Measurements from ENCODE around the gene NUDT3. TPM values are rescaled to one million over a fixed set of nuclear protein-coding genes. Genes with fewer than 3 reads are reported as not detected.

The NUDT3 gene
- total RNA-seq, 2 donors from 2014 or later, result 11.1 to 13.7 TPM

DNA sequence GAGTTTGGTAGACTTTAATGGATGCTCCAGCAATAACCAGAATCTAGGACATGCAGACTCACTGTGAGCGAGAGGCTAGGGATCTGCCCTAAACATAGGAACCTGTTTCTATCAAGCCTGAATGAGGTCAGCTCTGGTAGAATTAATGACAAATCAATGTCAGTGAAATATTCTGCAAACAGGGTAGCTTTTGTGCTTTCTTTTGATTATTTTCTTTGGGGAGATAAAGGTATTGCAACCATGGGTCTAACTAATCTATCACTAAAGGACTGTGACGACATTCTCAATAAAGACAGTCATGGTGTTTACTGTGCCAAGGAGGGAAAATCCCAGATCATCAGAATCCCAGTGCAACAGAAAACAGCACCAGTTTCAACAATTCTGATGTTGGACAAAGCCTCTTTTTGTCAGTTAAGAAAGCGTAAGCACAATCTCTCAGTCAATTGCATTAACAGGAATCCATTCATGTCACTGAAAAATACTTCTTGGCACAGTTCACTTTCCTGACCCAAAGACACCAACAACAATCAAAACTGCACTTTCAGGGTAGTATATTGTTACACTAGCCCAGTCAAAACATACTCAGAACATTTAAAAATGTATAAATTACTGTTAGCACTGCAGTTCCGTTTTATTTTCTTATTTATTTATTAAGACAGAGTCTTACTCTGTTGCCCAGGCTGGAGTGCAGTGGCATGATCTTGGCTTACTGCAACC, 106.9 kb downstream of the NUDT3 start:
- DNase-seq (no peak), ATAC-seq (replicated peaks in 1 of 2) (no peak)
- peaks cover 32% of the 10 kb centered on the region for H3K4me1 Mint-ChIP-seq (ENCODE audit: low read depth)
- H3K4me3 Mint-ChIP-seq, result no peak overlapping the region
- H3K36me3 Mint-ChIP-seq (ENCODE audit: insufficient read depth in 2 of 2), result peaks cover 0 to 6% of the 10 kb centered on the region in 2 donors
- H3K9me3 Mint-ChIP-seq, result no peaks in the 10 kb centered on the region
- H3K27me3 Mint-ChIP-seq (ENCODE audit: low read depth), result no peaks in the 10 kb centered on the region
- no peak overlapping the region for H3K27ac Mint-ChIP-seq

DNA sequence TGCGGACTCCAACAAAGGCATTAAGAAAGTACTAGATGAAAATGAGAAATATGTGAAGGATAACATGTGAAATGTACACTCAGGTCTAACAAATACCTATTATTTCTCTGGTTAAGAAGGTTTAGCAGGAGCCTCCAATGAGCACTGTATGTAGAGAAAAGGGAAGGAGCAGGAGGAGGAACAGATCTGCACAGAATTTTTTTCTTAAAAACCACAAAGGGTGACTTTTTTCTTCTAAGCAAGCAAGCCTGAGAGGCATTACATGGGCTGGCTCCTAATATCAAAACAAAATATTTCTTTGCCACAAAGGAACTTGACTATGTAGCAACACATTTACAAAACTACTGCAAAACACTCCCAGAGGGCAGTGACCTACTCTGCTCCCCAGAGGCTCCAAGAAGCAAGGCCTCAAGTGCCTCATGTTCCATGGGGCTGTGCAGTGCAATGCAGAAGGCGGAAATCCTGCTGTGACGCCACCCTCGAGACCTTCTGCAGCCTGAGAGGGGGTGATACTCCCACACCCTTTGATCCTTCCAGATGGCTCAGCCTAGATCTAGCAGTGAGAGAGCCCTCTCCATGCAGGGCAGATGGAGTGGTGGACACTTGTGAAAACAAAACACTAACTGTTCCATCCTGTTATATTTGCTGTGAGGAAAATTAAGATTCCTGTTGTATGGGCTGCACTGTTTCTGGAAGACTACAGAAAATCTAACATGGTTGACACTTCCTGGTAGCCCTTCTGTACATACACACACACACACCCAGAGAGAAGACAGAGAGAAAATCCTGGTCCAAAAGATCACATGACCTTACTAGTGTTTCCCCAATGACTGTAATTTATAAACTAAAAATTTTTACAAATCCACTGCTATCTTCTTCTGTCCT, 107.7 kb downstream of the NUDT3 start:
- Mint-ChIP-seq H3K27ac (no peak overlapping the region), H3K36me3 (ENCODE audit: insufficient read depth in 2 of 2) (peaks cover 0 to 6% of the 10 kb centered on the region in 2 donors), H3K27me3 (ENCODE audit: low read depth) (no peaks in the 10 kb centered on the region), H3K4me1 (ENCODE audit: low read depth) (peaks cover 27% of the 10 kb centered on the region), H3K4me3 (no peak overlapping the region), H3K9me3 (no peaks in the 10 kb centered on the region)
- no peak for DNase-seq
- ATAC-seq (replicated peaks in 1 of 2), result no peak

DNA sequence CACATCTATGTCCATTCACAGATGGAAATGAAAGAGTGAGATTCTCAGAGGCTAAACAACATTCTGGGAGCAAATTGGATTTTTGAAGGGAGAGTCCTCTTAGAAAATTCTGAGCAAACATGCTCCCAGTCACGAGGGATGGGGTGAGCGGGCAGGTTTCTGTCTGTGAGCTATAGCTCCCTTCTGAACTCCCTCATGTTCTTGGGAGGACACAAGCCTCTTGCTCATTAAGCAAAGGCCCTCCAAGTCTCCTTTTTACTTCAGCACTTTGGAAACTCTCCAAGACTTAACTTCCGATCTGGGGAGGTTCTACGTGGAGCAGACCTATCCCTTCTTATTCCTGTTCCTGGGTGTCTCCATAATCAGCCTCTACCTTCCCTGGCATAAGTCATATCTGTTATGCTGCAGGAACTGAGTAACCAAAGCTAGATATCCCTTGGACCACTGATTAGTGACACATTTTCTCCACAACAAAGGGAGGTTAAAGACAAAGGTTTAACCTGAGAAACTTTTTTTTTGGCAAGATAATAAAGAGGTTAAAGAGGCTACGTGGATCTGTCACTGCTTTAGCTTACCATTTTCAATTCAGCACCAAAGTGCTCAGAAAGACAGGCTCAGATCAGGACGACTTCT, 110.7 kb downstream of the NUDT3 start:
- Mint-ChIP-seq H3K27me3 (ENCODE audit: low read depth) (no peaks in the 10 kb centered on the region), H3K9me3 (no peaks in the 10 kb centered on the region), H3K27ac (no peak overlapping the region), H3K4me3 (no peak overlapping the region), H3K4me1 (ENCODE audit: low read depth) (peaks cover 11% of the 10 kb centered on the region), H3K36me3 (ENCODE audit: insufficient read depth in 2 of 2) (peaks cover 0 to 6% of the 10 kb centered on the region in 2 donors)
- ATAC-seq (replicated peaks in 1 of 2) (no peak), DNase-seq (no peak)

DNA sequence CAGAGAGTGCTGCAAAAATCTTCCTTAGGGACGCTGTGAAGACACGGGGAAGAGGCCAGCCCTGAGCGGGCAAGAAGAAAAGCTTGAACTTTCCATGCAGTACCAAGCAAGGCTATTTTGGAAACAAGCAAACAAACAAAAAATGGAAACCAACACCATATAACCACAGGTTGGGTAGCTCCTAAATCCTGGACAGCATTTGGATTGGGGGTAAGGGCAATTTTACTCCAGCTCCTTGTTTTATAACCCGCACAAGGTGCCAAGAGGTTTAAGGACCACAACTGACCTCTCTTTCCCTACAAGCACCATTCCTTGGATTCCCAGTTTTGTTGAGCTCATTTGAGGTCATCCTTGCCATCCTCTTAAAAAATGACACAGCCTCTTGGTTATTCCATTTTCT, 112.3 kb downstream of the NUDT3 start:
- Mint-ChIP-seq H3K27me3 (ENCODE audit: low read depth) (no peaks in the 10 kb centered on the region), H3K27ac (no peak overlapping the region), H3K36me3 (ENCODE audit: insufficient read depth in 2 of 2) (peaks cover 0 to 6% of the 10 kb centered on the region in 2 donors), H3K9me3 (no peaks in the 10 kb centered on the region), H3K4me1 (ENCODE audit: low read depth) (peaks cover 10% of the 10 kb centered on the region), H3K4me3 (no peak overlapping the region)
- DNase-seq, result no peak
- no peak for ATAC-seq (replicated peaks in 1 of 2)

DNA sequence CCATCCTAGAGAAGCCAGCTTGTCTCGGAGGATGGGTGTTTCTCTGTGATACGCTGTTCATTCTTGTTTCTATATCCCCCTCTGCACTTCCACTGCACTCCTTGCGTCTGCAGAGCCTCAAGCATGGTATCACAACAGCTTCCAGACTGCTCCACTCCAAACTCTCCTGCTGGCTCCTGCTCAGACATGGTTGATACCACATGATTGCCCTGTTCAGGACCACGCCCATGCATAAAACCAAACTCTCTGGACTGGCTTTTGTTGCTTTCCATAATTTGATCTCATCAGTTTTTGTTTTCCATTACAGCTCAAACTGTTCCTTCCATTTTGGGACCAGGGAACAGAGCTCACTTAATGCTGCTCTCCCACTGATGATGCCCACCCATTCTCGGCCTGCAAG, 113.6 kb downstream of the NUDT3 start:
- H3K27me3 Mint-ChIP-seq (ENCODE audit: low read depth), result no peaks in the 10 kb centered on the region
- no peak overlapping the region for H3K27ac Mint-ChIP-seq
- H3K9me3 Mint-ChIP-seq, result no peaks in the 10 kb centered on the region
- no peak overlapping the region for H3K4me3 Mint-ChIP-seq
- DNase-seq, result no peak
- H3K4me1 Mint-ChIP-seq (ENCODE audit: low read depth), result no peaks in the 10 kb centered on the region
- peaks cover 0 to 2% of the 10 kb centered on the region in 2 donors for H3K36me3 Mint-ChIP-seq (ENCODE audit: insufficient read depth in 2 of 2)
- no peak for ATAC-seq (replicated peaks in 1 of 2)

DNA sequence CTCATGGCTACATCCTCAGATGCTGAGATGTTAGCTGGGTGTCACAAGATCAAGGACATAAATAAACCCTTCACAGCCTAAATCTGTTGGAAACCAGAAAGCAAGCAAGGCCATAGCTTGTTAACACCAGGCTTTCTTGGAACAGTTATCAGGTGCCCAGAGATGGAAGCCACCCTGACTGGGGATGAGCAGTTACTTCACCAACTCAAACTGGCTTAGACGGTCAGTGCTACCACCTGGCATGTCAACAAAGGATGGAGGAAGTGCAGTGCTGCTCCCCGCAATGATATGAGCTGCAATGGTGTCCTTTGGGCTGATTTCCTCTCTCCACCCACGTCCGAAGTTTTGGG, 114.7 kb downstream of the NUDT3 start:
- ATAC-seq (replicated peaks in 1 of 2) (no peak), DNase-seq (no peak)
- Mint-ChIP-seq H3K27me3 (ENCODE audit: low read depth) (no peaks in the 10 kb centered on the region), H3K27ac (no peak overlapping the region), H3K36me3 (ENCODE audit: insufficient read depth in 2 of 2) (peaks cover 0 to 2% of the 10 kb centered on the region in 2 donors), H3K4me1 (ENCODE audit: low read depth) (no peaks in the 10 kb centered on the region), H3K9me3 (no peaks in the 10 kb centered on the region), H3K4me3 (no peak overlapping the region)

DNA sequence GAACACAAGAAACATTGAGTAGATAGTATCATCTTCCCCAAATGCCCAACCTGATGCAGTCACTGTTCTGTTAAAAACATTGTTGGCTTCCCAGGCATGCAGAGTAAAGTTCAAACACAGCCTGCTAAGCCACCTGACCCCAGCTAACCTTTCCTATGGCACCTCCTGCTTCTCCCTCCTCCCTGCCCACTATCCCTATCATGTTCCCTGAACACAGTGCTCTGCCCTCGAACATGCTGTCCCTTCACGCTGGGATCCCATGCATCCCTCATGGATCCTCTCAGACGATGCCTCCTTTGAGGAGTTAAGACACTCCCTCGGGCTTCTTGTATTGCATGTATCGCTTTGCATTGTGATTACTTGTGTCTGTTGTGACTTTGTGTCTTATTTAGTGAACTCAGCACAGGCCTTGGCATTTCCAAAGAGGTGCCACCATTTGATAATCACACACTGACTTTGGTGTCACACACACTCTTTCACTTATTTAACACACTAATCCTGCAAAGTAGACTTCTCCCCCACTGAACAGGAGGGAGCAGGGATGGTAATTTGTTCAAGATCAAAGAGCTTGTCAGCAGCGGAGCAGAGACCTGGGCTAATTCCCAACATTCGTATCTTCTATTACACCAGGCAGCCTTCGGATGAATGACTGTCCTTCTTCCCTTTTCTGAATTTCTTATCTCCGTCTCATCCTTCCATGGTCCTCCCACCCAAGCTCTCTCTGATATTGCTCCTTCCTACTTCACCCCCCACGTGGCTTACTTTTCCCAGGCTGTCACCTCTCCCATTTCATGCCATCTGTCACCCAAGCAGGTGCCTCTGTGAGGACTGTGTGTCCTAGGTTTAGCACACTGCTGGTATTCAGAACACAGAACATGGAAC, 115.3 kb downstream of the NUDT3 start:
- peaks cover 0 to 2% of the 10 kb centered on the region in 2 donors for H3K36me3 Mint-ChIP-seq (ENCODE audit: insufficient read depth in 2 of 2)
- no peak for ATAC-seq (replicated peaks in 1 of 2)
- no peaks in the 10 kb centered on the region for H3K9me3 Mint-ChIP-seq
- no peak overlapping the region for H3K27ac Mint-ChIP-seq
- H3K4me3 Mint-ChIP-seq, result no peak overlapping the region
- no peaks in the 10 kb centered on the region for H3K4me1 Mint-ChIP-seq (ENCODE audit: low read depth)
- no peak for DNase-seq
- H3K27me3 Mint-ChIP-seq (ENCODE audit: low read depth), result no peaks in the 10 kb centered on the region

DNA sequence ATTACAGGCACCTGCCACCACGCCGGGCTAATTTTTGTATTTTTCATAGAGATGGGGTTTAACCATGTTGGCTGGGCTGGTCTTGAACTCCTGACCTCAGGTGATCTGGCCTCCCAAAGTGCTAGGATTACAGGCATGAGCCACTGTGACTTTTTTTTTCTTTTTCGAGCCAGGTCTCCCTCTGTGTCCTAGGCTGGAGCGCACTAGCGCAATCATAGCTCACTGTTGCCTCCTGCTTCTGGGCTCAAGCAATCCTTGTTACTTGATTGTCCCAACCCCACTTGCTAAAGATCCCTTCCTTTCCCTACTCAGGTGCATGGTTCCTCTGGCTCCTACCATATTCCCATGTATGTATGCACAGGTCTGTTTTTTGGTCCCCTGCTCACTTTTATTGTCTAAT, 116.3 kb downstream of the NUDT3 start:
- H3K4me3 Mint-ChIP-seq, result no peak overlapping the region
- H3K9me3 Mint-ChIP-seq, result no peaks in the 10 kb centered on the region
- H3K27ac Mint-ChIP-seq, result no peak overlapping the region
- no peaks in the 10 kb centered on the region for H3K4me1 Mint-ChIP-seq (ENCODE audit: low read depth)
- ATAC-seq (replicated peaks in 1 of 2) (no peak), DNase-seq (no peak)
- peaks cover 0 to 2% of the 10 kb centered on the region in 2 donors for H3K36me3 Mint-ChIP-seq (ENCODE audit: insufficient read depth in 2 of 2)
- H3K27me3 Mint-ChIP-seq (ENCODE audit: low read depth), result no peaks in the 10 kb centered on the region

DNA sequence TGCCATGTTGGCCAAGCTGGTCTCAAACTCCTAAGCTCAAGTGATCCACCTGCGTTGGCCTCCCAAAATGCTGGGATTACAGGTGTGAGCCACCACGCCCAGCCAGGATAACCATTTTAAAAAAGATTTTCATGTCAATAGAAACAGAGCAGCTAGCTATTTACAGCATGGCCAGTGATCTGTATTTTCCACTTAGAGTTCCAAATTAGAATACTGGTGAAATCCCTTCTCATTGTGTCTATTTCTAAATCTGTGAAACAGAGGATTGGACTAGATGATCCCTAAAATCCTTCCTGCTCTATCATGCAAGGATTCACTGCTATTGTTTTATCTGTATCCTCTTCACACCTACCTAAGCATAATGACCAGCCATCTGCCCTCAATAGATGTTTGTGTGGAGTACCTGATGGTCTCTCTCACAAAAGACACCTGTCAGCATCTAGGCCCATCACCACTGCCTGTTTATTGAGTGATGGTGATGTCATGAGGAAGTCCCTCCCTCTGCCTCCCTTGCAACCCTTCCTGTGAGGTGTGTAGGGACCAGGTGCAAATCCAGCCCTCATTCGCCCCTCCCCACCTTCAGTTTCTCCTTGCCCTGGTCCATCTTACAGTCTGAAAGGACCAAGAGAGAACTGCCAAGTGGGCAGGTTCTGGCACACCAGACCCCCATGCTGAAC, 117.2 kb downstream of the NUDT3 start:
- DNase-seq (no peak), ATAC-seq (replicated peaks in 1 of 2) (no peak)
- Mint-ChIP-seq H3K36me3 (ENCODE audit: insufficient read depth in 2 of 2) (peaks cover 0 to 2% of the 10 kb centered on the region in 2 donors), H3K27me3 (ENCODE audit: low read depth) (no peaks in the 10 kb centered on the region), H3K4me1 (ENCODE audit: low read depth) (no peaks in the 10 kb centered on the region), H3K27ac (no peak overlapping the region), H3K4me3 (no peak overlapping the region), H3K9me3 (no peaks in the 10 kb centered on the region)

DNA sequence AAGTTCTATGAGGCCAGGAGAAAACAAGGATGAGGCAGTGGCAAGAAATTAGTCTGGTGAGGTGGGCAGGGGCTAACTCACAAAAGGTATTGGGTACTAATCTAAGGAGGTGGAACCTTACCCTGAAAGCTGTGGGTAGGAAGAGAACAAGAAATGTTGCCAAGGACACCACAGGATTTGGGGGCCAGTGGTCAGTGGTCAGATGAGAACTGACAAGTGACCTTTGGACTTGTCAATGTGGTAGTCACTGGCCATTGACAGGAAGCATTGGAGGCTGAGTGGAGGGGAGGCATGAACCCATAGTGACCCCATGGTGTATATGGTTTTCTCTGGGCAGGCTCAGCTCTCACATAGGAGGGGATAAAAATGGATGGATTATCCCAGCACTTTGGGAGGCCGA, 118.3 kb downstream of the NUDT3 start:
- Mint-ChIP-seq H3K36me3 (ENCODE audit: insufficient read depth in 2 of 2) (no peaks in the 10 kb centered on the region), H3K27ac (no peak overlapping the region), H3K9me3 (no peaks in the 10 kb centered on the region), H3K27me3 (ENCODE audit: low read depth) (no peaks in the 10 kb centered on the region), H3K4me3 (no peak overlapping the region), H3K4me1 (ENCODE audit: low read depth) (peaks cover 8% of the 10 kb centered on the region)
- DNase-seq (no peak), ATAC-seq (replicated peaks in 1 of 2) (no peak)

DNA sequence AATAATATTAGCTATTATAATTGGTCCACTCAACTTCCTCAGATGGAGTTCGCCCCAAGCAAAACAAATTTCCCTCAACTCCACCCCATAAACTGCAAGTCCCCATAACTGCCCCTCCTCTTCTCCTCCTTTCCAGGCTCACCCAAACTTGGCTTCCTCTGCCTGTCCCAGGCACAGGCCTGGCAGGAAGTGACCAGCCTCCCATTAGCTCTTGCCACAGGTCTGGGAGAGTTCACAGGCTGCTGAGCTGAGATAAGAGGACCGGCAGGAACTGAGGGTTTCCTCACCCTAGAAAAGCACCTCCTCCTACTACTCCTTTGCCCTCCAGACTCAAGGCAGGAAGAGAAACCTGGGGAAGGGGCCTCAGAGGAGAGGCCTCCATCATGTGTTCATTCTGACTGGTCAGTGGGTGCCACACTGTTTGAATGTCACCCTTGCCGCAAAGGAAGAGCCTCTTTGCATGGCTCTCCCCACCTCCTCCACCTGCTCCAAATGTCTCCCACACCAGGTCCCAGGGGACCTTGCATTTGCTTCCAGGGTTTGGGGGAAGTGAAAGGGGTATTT, 119.1 kb downstream of the NUDT3 start:
- H3K4me1 Mint-ChIP-seq (ENCODE audit: low read depth), result peaks cover 8% of the 10 kb centered on the region
- no peak for DNase-seq

More for the DNA sequence above, 119.1 kb downstream of the NUDT3 start:
- no peaks in the 10 kb centered on the region for H3K9me3 Mint-ChIP-seq
- H3K4me3 Mint-ChIP-seq, result no peak overlapping the region
- ATAC-seq (replicated peaks in 1 of 2), result no peak
- no peak overlapping the region for H3K27ac Mint-ChIP-seq
- H3K36me3 Mint-ChIP-seq (ENCODE audit: insufficient read depth in 2 of 2), result no peaks in the 10 kb centered on the region
- H3K27me3 Mint-ChIP-seq (ENCODE audit: low read depth), result no peaks in the 10 kb centered on the region

Data from activated T-cell treated with anti-CD3 and anti-CD28 coated beads, Interleukin-2, amount 50 U/mL, for 72 hours (primary cell).